ENCODE results near the gene SLC9A1. TPM values are rescaled to one million over a fixed set of nuclear protein-coding genes. Genes with fewer than 3 reads are reported as not detected.

Gene SLC9A1
- polyA plus RNA-seq, 3 donors: 4.5 to 14.2 (median 4.6) TPM

GRCh38 chr1:27166929-27167328, 12.0 kb upstream of the SLC9A1 start:
- Histone ChIP-seq H3K79me2 (ENCODE audit: insufficient read depth, low read length) (no peaks in the 10 kb centered on the region), H4K20me1 (ENCODE audit: insufficient read depth, low read length) (no peaks in the 10 kb centered on the region), H3K36me3 (replicated peaks in 1 of 2; ENCODE audit: control insufficient read depth in 1 of 2, insufficient read depth in 2 of 2, low read length in 2 of 2) (no peaks in the 10 kb centered on the region), H3K9ac (ENCODE audit: insufficient read depth, low read length, poor library complexity, severe bottlenecking) (no peak overlapping the region), H2AFZ (ENCODE audit: insufficient read depth, low read depth, low read length, poor library complexity, severe bottlenecking) (no peak overlapping the region), H3K9me3 (replicated peaks in 1 of 2; ENCODE audit: control insufficient read depth in 1 of 2, insufficient read depth in 1 of 2, low read length in 2 of 2) (no peaks in the 10 kb centered on the region), H3K4me3 (replicated peaks in 1 of 3; ENCODE audit: low read depth in 2 of 3, low read length in 3 of 3) (no peak overlapping the region), H3K27ac (ENCODE audit: low read depth in 1 of 2, low read length in 2 of 2) (no peak overlapping the region), H3K4me2 (replicated peaks; ENCODE audit: extremely low read depth, low read length, poor library complexity, severe bottlenecking) (no peak overlapping the region), H3K27me3 (ENCODE audit: control insufficient read depth in 2 of 2, insufficient read depth in 2 of 2, low read length in 2 of 2) (no peaks in the 10 kb centered on the region), H3K4me1 (ENCODE audit: control insufficient read depth in 1 of 2, insufficient read depth in 2 of 2, low read length in 2 of 2) (peaks cover 6 to 8% of the 10 kb centered on the region in 2 donors)
- Mint-ChIP-seq H3K4me1 (peaks cover 4% of the 10 kb centered on the region), H3K9me3 (peaks cover 0 to 2% (median 0%) of the 10 kb centered on the region in 7 donors), H3K27ac (no peak overlapping the region), H3K27me3 (ENCODE audit: low read depth in 3 of 3) (peaks cover 0 to 1% (median 0%) of the 10 kb centered on the region in 3 donors), H3K36me3 (no peaks in the 10 kb centered on the region), H3K4me3 (no peak overlapping the region)
- WGBS (ENCODE audit: insufficient coverage): 24% methylated on average over 4 of the region's 4 CpGs
- TF ChIP-seq, protein P1, sequence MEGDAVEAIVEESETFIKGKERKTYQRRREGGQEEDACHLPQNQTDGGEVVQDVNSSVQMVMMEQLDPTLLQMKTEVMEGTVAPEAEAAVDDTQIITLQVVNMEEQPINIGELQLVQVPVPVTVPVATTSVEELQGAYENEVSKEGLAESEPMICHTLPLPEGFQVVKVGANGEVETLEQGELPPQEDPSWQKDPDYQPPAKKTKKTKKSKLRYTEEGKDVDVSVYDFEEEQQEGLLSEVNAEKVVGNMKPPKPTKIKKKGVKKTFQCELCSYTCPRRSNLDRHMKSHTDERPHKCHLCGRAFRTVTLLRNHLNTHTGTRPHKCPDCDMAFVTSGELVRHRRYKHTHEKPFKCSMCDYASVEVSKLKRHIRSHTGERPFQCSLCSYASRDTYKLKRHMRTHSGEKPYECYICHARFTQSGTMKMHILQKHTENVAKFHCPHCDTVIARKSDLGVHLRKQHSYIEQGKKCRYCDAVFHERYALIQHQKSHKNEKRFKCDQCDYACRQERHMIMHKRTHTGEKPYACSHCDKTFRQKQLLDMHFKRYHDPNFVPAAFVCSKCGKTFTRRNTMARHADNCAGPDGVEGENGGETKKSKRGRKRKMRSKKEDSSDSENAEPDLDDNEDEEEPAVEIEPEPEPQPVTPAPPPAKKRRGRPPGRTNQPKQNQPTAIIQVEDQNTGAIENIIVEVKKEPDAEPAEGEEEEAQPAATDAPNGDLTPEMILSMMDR (IDR thresholded peaks at IDR 0.05): no peak
- intact Hi-C loops (cut with micrococcal nuclease): no loop called here
- DNase-seq: no peak

DNA sequence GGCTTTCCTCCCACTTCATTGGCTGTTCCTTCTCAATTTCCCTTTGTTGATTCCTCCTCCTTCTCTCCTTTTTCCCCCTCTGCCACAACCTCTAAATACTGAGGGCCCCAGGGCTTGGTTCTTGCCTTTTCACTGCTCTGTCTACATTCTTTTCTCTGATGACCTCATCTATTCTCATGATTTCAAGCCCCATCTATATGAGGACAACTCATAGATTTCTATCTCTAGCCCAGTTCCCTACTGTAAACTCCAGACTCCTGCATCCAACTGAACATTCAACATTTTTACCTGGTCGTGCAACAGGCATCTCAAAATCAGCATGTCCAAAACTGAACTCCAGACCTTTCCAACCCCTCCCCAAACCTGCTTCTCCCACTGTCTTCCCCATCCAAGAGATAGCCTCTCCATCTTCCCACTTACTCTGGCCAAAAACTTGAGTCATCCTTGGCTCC, 11.5 kb upstream of the SLC9A1 start:
- H3K27ac Mint-ChIP-seq: no peak overlapping the region
- intact Hi-C loops (cut with micrococcal nuclease): no loop called here
- WGBS (ENCODE audit: insufficient coverage): 100% methylated on average over 1 of the region's 1 CpG
- Histone ChIP-seq H3K9me3 (replicated peaks in 1 of 2; ENCODE audit: control insufficient read depth in 1 of 2, insufficient read depth in 1 of 2, low read length in 2 of 2) (no peaks in the 10 kb centered on the region), H3K4me3 (replicated peaks in 1 of 3; ENCODE audit: low read depth in 2 of 3, low read length in 3 of 3) (no peak overlapping the region), H2AFZ (ENCODE audit: insufficient read depth, low read depth, low read length, poor library complexity, severe bottlenecking) (no peak overlapping the region), H3K4me1 (ENCODE audit: control insufficient read depth in 1 of 2, insufficient read depth in 2 of 2, low read length in 2 of 2) (peaks cover 11 to 13% of the 10 kb centered on the region in 2 donors), H3K9ac (ENCODE audit: insufficient read depth, low read length, poor library complexity, severe bottlenecking) (no peak overlapping the region), H3K36me3 (replicated peaks in 1 of 2; ENCODE audit: control insufficient read depth in 1 of 2, insufficient read depth in 2 of 2, low read length in 2 of 2) (no peaks in the 10 kb centered on the region), H4K20me1 (ENCODE audit: insufficient read depth, low read length) (no peaks in the 10 kb centered on the region), H3K27me3 (ENCODE audit: control insufficient read depth in 2 of 2, insufficient read depth in 2 of 2, low read length in 2 of 2) (no peaks in the 10 kb centered on the region), H3K27ac (ENCODE audit: low read depth in 1 of 2, low read length in 2 of 2) (no peak overlapping the region), H3K79me2 (ENCODE audit: insufficient read depth, low read length) (no peaks in the 10 kb centered on the region), H3K4me2 (replicated peaks; ENCODE audit: extremely low read depth, low read length, poor library complexity, severe bottlenecking) (no peak overlapping the region)
- H3K4me3 Mint-ChIP-seq: no peak overlapping the region
- peaks cover 0 to 1% (median 0%) of the 10 kb centered on the region in 3 donors for H3K27me3 Mint-ChIP-seq (ENCODE audit: low read depth in 3 of 3)
- H3K36me3 Mint-ChIP-seq: no peaks in the 10 kb centered on the region
- DNase-seq: no peak
- peaks cover 0 to 2% (median 0%) of the 10 kb centered on the region in 7 donors for H3K9me3 Mint-ChIP-seq
- peaks cover 9% of the 10 kb centered on the region for H3K4me1 Mint-ChIP-seq
- TF ChIP-seq, protein P1 (IDR thresholded peaks at IDR 0.05): no peak
